Suppressor macrophage (primary cell): Measurements from ENCODE around the gene VEPH1.

ENCODE experiments used
- DNase-seq, 4 experiments: peaks; one replicate each; pipeline ENCODE4 v3.0.0-alpha.2; 2020 to 2022

VEPH1 gene

GRCh38 chr3:157427901-157428300 lies 75.3 kb downstream of the VEPH1 start:
- DNase-seq, result no peak

GRCh38 chr3:157423337-157423736 lies 79.9 kb downstream of the VEPH1 start:
- no peak for DNase-seq

GRCh38 chr3:157420606-157421130 lies 82.5 kb downstream of the VEPH1 start:
- DNase-seq, result no peak

GRCh38 chr3:157418104-157418503 lies 85.1 kb downstream of the VEPH1 start:
- DNase-seq, result no peak

GRCh38 chr3:157417247-157417646 lies 86.0 kb downstream of the VEPH1 start:
- no peak for DNase-seq

- no peak for DNase-seq
These were observed 86.7 kb downstream of the VEPH1 start for GRCh38 chr3:157416347-157417087.

- no peak for DNase-seq
These were observed 88.4 kb downstream of the VEPH1 start for GRCh38 chr3:157414861-157415260.

GRCh38 chr3:157412323-157412855 lies 90.8 kb downstream of the VEPH1 start:
- no peak for DNase-seq

GRCh38 chr3:157410945-157411344 lies 92.3 kb downstream of the VEPH1 start:
- no peak for DNase-seq

GRCh38 chr3:157409516-157409915 lies 93.7 kb downstream of the VEPH1 start:
- no peak for DNase-seq

- DNase-seq, result no peak
These were observed 94.6 kb downstream of the VEPH1 start for GRCh38 chr3:157408499-157409149.

GRCh38 chr3:157407769-157408168 lies 95.4 kb downstream of the VEPH1 start:
- DNase-seq, result no peak

GRCh38 chr3:157406394-157406793 lies 96.8 kb downstream of the VEPH1 start:
- DNase-seq, result no peak

- peak in 1 of 4 experiments; percentile 25 for DNase-seq
These were observed 97.8 kb downstream of the VEPH1 start for GRCh38 chr3:157405457-157405856.

GRCh38 chr3:157404381-157404780 lies 98.8 kb downstream of the VEPH1 start:
- DNase-seq, result no peak

GRCh38 chr3:157398598-157398997 lies 104.6 kb downstream of the VEPH1 start:
- no peak for DNase-seq

GRCh38 chr3:157394411-157394810 lies 108.8 kb downstream of the VEPH1 start:
- DNase-seq, result peak; percentile 56 to 80 (median 74)

- no peak for DNase-seq
These were observed 110.1 kb downstream of the VEPH1 start for GRCh38 chr3:157393113-157393512.

GRCh38 chr3:157392104-157392503 lies 111.1 kb downstream of the VEPH1 start:
- DNase-seq, result no peak

GRCh38 chr3:157390713-157391515 lies 112.3 kb downstream of the VEPH1 start:
- DNase-seq, result no peak

GRCh38 chr3:157388976-157389375 lies 114.2 kb downstream of the VEPH1 start:
- DNase-seq, result no peak

- DNase-seq, result no peak
These were observed 115.3 kb downstream of the VEPH1 start for GRCh38 chr3:157387708-157388435.
